Caco-2 (cell line): ENCODE data around the gene COA3. TPM values are rescaled to one million over a fixed set of nuclear protein-coding genes. Genes with fewer than 3 reads are reported as not detected.
A peak's percentile ranks its signal among the peaks of the same experiment; 100 is the strongest.

ENCODE experiments used
- BruUV-seq: library from RNA; stranded (reverse); fragments of 400-500 nt; replicated peaks from 2 replicates; lab custom pipeline; 2021; lab: Mats Ljungman, UMichigan
- CTCF ChIA-PET: fragments of 300-600 bp; sonication (Branson Sonifier 250); formaldehyde crosslinking; loops from one replicate; lab custom pipeline; 2022; ENCODE audit warnings: antibody characterized with exemption; lab: Charles Lee
- POLR2A ChIA-PET: fragments of 300-600 bp; sonication (Branson Sonifier 250); formaldehyde crosslinking; loops from one replicate; lab custom pipeline; 2022; ENCODE audit warnings: antibody characterized with exemption; lab: Charles Lee
- DNase-seq, 2 experiments: peaks; one replicate each; pipeline versions ENCODE4 v3.0.0 to v3.0.0-alpha.2; 2020 to 2022
- H3K27me3 ChIP-seq: replicated peaks from 2 replicates; pipeline ENCODE4 v1.6.0; 2011; ENCODE audit warnings: low read length; ENCODE audit not compliant: control insufficient read depth, insufficient read depth
- H3K36me3 ChIP-seq: 2 replicates; pipeline ENCODE4 v1.5.1; 2011; ENCODE audit warnings: low read length; ENCODE audit not compliant: control insufficient read depth, insufficient read depth
- H3K4me1 ChIP-seq: fragments of 250-450 bp; sonication (Bioruptor Pico); 2 replicates; pipeline ENCODE4 v1.5.1; 2020; ENCODE audit warnings: mild to moderate bottlenecking
- H3K4me3 ChIP-seq: 2 replicates; pipeline ENCODE4 v1.5.1; 2011; ENCODE audit warnings: low read depth, mild to moderate bottlenecking, control low read depth, low read length
- H3K9me3 ChIP-seq: fragments of 250-450 bp; sonication (Bioruptor Pico); 2 replicates; pipeline ENCODE4 v1.5.1; 2020; ENCODE audit warnings: mild to moderate bottlenecking, moderate library complexity
- H3K27ac Mint-ChIP-seq: one replicate; pipeline ENCODE4 v1.8.0; 2022; ENCODE audit warnings: mixed read lengths; ENCODE audit not compliant: unreplicated experiment
- H3K27me3 Mint-ChIP-seq: one replicate; pipeline ENCODE4 v1.8.0; 2022; ENCODE audit warnings: mixed read lengths; ENCODE audit not compliant: insufficient read depth, unreplicated experiment
- H3K36me3 Mint-ChIP-seq: one replicate; pipeline ENCODE4 v1.8.0; 2022; ENCODE audit warnings: mild to moderate bottlenecking, mixed read lengths; ENCODE audit not compliant: insufficient read depth, unreplicated experiment
- H3K4me1 Mint-ChIP-seq: one replicate; pipeline ENCODE4 v1.8.0; 2022; ENCODE audit warnings: low read depth, mixed read lengths; ENCODE audit not compliant: unreplicated experiment
- H3K4me3 Mint-ChIP-seq: one replicate; pipeline ENCODE4 v1.8.0; 2022; ENCODE audit warnings: mild to moderate bottlenecking, moderate library complexity, mixed read lengths; ENCODE audit not compliant: unreplicated experiment
- H3K9me3 Mint-ChIP-seq: one replicate; pipeline ENCODE4 v1.8.0; 2022; ENCODE audit warnings: mixed read lengths; ENCODE audit not compliant: unreplicated experiment
- intact Hi-C: fragments of 100-400 bp; cut with micrococcal nuclease; formaldehyde crosslinking; loops from one replicate; pipeline ENCODE4 v1.10.0; 2022; ENCODE audit not compliant: unreplicated experiment
- total RNA-seq: library from RNA; stranded (reverse); gene quantifications from 2 replicates; pipeline ENCODE4 v1.2.3, GENCODE V29; 2022
- TF ChIP-seq, protein P1 (sequence below), 2 experiments: fragments of 200-600 bp in 1 of 2; IDR thresholded peaks; 1 replicate in 1 of 2; 2 replicates in 1 of 2; pipeline versions ENCODE4 v1.5.1 to v1.8.0; 2011 to 2022; ENCODE audit warnings: antibody characterized with exemption in 1 of 2, control low read depth in 1 of 2, inconsistent platforms in 1 of 2, low read depth in 1 of 2, low read length in 1 of 2, mild to moderate bottlenecking in 1 of 2, moderate library complexity in 1 of 2; ENCODE audit not compliant: insufficient read depth in 1 of 2, severe bottlenecking in 1 of 2, unreplicated experiment in 1 of 2

Gene COA3
- total RNA-seq, 1 experiment from 2014 or later, result 63.6 TPM

DNA sequence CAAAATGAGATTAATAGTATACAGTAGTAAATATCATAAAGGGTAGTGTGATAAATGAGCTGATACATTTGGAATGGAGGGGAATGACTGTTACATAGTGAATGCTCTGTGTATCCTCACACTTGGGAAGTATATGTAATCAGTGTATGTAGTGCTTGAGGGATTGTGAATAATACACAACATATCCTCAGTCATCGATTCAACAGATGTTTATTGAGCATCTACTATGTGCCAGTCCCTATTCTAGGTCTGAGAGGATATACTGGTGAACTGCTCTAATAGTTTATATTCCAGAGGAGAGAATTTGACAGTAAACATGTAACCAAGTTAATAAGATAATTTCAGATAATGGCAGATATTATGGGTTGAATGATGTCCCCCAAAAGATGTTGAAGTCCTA is 29.0 kb upstream of the COA3 start:
- no peak for DNase-seq
- H3K36me3 ChIP-seq, result no peaks in the 10 kb centered on the region
- Mint-ChIP-seq H3K36me3 (peaks cover 13% of the 10 kb centered on the region), H3K27me3 (no peaks in the 10 kb centered on the region), H3K4me3 (no peak overlapping the region), H3K27ac (no peak overlapping the region), H3K4me1 (no peaks in the 10 kb centered on the region), H3K9me3 (no peaks in the 10 kb centered on the region)
- 0 out of 2 replicates have a peak, but pooled peaks cover 6% of the 10 kb centered on the region for H3K4me1 ChIP-seq
- H3K27me3 ChIP-seq, result no peaks in the 10 kb centered on the region
- intact Hi-C loops, result loop anchor here (10.0 kb wide), 1 partner anchor 253 kb away; the partner anchor contains the start of gene PSMC3IP
- no TSS peak for BruUV-seq
- TF ChIP-seq, protein P1, sequence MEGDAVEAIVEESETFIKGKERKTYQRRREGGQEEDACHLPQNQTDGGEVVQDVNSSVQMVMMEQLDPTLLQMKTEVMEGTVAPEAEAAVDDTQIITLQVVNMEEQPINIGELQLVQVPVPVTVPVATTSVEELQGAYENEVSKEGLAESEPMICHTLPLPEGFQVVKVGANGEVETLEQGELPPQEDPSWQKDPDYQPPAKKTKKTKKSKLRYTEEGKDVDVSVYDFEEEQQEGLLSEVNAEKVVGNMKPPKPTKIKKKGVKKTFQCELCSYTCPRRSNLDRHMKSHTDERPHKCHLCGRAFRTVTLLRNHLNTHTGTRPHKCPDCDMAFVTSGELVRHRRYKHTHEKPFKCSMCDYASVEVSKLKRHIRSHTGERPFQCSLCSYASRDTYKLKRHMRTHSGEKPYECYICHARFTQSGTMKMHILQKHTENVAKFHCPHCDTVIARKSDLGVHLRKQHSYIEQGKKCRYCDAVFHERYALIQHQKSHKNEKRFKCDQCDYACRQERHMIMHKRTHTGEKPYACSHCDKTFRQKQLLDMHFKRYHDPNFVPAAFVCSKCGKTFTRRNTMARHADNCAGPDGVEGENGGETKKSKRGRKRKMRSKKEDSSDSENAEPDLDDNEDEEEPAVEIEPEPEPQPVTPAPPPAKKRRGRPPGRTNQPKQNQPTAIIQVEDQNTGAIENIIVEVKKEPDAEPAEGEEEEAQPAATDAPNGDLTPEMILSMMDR (IDR thresholded peaks at IDR 0.05; ENCODE audit: insufficient read depth in 1 of 2, low read depth in 1 of 2, low read length in 1 of 2, severe bottlenecking in 1 of 2, unreplicated experiment in 1 of 2), result no peak
- ChIA-PET CTCF (interaction anchor here (0.5 to 0.6 kb wide), 2 partner anchors 21 to 51 kb away, joined by 3 to 4 read pairs; no protein-coding TSS in a partner anchor), POLR2A (interaction anchor here (0.5 kb wide), 1 partner anchor 13 kb away, joined by 3 read pairs; no protein-coding TSS in a partner anchor)
- H3K9me3 ChIP-seq, result no peaks in the 10 kb centered on the region
- no peak overlapping the region for H3K4me3 ChIP-seq

DNA sequence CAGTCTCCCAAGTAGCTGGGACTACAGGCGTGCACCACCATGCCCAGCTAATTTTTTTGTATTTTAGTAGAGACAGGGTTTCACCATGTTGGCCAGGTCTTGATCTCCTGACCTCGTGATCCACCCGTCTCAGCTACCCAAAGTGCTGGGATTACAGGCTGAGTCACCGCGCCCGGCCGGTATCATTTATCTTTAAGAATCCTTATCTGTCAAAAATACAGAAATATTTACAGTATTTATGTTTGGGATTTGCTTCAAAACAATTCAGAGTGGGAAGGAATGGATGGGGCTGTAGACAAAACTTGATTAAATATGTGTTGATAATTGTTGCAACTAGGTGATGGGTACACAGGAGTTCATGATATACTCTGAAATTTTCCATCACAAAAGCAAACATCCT is 22.7 kb upstream of the COA3 start:
- Histone ChIP-seq H3K27me3 (no peaks in the 10 kb centered on the region), H3K4me1 (no peaks in the 10 kb centered on the region), H3K36me3 (peaks cover 5% of the 10 kb centered on the region), H3K9me3 (no peaks in the 10 kb centered on the region), H3K4me3 (no peak overlapping the region)
- POLR2A ChIA-PET, result no interaction called here
- Mint-ChIP-seq H3K36me3 (peaks cover 68% of the 10 kb centered on the region), H3K4me1 (peaks cover 6% of the 10 kb centered on the region), H3K27me3 (no peaks in the 10 kb centered on the region), H3K27ac (no peak overlapping the region), H3K9me3 (no peaks in the 10 kb centered on the region), H3K4me3 (no peak overlapping the region)
- TF ChIP-seq, protein P1 (IDR thresholded peaks at IDR 0.05; ENCODE audit: insufficient read depth in 1 of 2, low read depth in 1 of 2, low read length in 1 of 2, severe bottlenecking in 1 of 2, unreplicated experiment in 1 of 2), result no peak
- intact Hi-C loops, result loop anchor here (5.0 to 10.0 kb wide), 2 partner anchors 39 to 246 kb away; partner anchors contain the start of genes PSMC3IP and WNK4
- CTCF ChIA-PET, result interaction anchor here (1.2 to 1.3 kb wide), 2 partner anchors 12 to 108 kb away, joined by 3 to 4 read pairs; partner anchors contain the start of gene PSME3
- DNase-seq, result no peak
- BruUV-seq, result no TSS peak

DNA sequence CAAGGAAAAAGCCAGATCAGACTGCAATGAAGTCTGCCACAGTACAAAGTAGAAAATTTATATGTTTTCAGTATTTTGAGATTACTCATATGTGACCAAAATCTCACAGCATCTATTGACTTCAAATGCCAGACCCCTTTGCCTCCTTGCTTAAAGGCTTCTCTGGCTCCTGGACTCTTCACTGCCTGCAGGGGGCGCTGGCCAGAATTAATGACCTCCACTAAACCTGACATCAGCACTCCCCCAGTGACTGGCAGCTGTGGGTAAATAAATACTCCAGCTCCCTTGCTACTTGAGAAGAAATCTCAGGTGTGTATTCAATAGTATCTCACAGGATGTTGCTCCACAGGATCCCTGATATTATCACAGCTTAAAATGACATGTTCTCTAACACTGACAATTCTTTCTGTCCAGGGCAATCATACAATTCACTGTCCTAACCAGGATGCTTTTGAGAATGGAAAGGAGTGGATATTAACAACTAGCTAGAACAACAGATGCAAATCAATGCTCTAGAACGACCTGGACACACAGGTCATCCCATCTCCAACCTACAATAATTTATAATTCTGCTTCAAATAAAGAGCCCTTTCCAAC is 21.5 kb upstream of the COA3 start:
- no peaks in the 10 kb centered on the region for H3K27me3 Mint-ChIP-seq
- peaks cover 77% of the 10 kb centered on the region for H3K36me3 Mint-ChIP-seq
- BruUV-seq, result no TSS peak
- Histone ChIP-seq H3K27me3 (no peaks in the 10 kb centered on the region), H3K9me3 (no peaks in the 10 kb centered on the region), H3K36me3 (peaks cover 5% of the 10 kb centered on the region), H3K4me3 (no peak overlapping the region), H3K4me1 (no peaks in the 10 kb centered on the region)
- ChIA-PET CTCF (interaction anchor here (0.9 to 1.4 kb wide), 7 partner anchors 13 to 242 kb away, joined by 3 to 5 read pairs (median 3); partner anchors contain the start of genes CNTD1, COA3, PSME3 and VPS25), POLR2A (interaction anchor here (0.6 kb wide), 1 partner anchor 40 kb away, joined by 3 read pairs; no protein-coding TSS in a partner anchor)
- H3K9me3 Mint-ChIP-seq, result no peaks in the 10 kb centered on the region
- TF ChIP-seq, protein P1 (IDR thresholded peaks at IDR 0.05; ENCODE audit: insufficient read depth in 1 of 2, low read depth in 1 of 2, low read length in 1 of 2, severe bottlenecking in 1 of 2, unreplicated experiment in 1 of 2), result peak; percentile 78 to 86
- H3K27ac Mint-ChIP-seq, result no peak overlapping the region
- DNase-seq, result peak; percentile 74 to 78
- H3K4me1 Mint-ChIP-seq, result peaks cover 6% of the 10 kb centered on the region
- no peak overlapping the region for H3K4me3 Mint-ChIP-seq
- intact Hi-C loops, result loop anchor here (5.0 to 10.0 kb wide), 2 partner anchors 38 to 245 kb away; partner anchors contain the start of genes PSMC3IP and WNK4
